Natural killer cell (primary cell): ENCODE measurements around the gene CTNNA3. TPM values are rescaled to one million over a fixed set of nuclear protein-coding genes. Genes with fewer than 3 reads are reported as not detected.

Source experiments
- ATAC-seq, 3 donors: fragments of 150-1000 bp in 2 of 3; fragments of 200-7000 bp in 1 of 3; cut with Tn5 transposase; 1 replicate in 1 of 3; 2 replicates in 2 of 3; pipeline ENCODE4 v1.10.0; 2021; ENCODE audit warnings: mild to moderate bottlenecking in 2 of 3, moderate library complexity in 2 of 3
- DNase-seq, 2 donors: peaks; one replicate each; pipeline versions ENCODE4 v3.0.0 to v3.0.0-alpha.2; 2013 to 2021; ENCODE audit warnings: mixed read lengths in 1 of 2
- H3K27ac ChIP-seq: one replicate; pipeline ENCODE4 v1.5.1; 2013; ENCODE audit warnings: mild to moderate bottlenecking, low read length
- H3K27me3 ChIP-seq: one replicate; pipeline ENCODE4 v1.6.1; 2013; ENCODE audit warnings: low read length; ENCODE audit not compliant: control insufficient read depth, insufficient read depth
- H3K36me3 ChIP-seq: one replicate; pipeline ENCODE4 v1.6.1; 2013; ENCODE audit warnings: low read length; ENCODE audit not compliant: control insufficient read depth, insufficient read depth
- H3K4me1 ChIP-seq: one replicate; pipeline ENCODE4 v1.6.1; 2013; ENCODE audit warnings: low read length; ENCODE audit not compliant: control insufficient read depth, insufficient read depth
- H3K4me3 ChIP-seq: one replicate; pipeline ENCODE4 v1.5.1; 2013; ENCODE audit warnings: low read length
- H3K9me3 ChIP-seq: one replicate; pipeline ENCODE4 v1.6.1; 2013; ENCODE audit warnings: low read length; ENCODE audit not compliant: control insufficient read depth, insufficient read depth
- H3K27ac Mint-ChIP-seq, 2 donors: one replicate each; pipeline ENCODE4 v1.8.0; 2022; ENCODE audit warnings: mild to moderate bottlenecking in 2 of 2, mixed read lengths in 2 of 2, moderate library complexity in 1 of 2
- H3K27me3 Mint-ChIP-seq, 2 donors: one replicate each; pipeline ENCODE4 v1.8.0; 2022; ENCODE audit warnings: low read depth in 2 of 2, mixed read lengths in 2 of 2
- H3K36me3 Mint-ChIP-seq: one replicate; pipeline ENCODE4 v1.8.0; 2022; ENCODE audit warnings: mixed read lengths
- H3K4me1 Mint-ChIP-seq, 2 donors: one replicate each; pipeline ENCODE4 v1.8.0; 2022; ENCODE audit warnings: mixed read lengths in 2 of 2
- H3K4me3 Mint-ChIP-seq: one replicate; pipeline ENCODE4 v1.8.0; 2022; ENCODE audit warnings: mild to moderate bottlenecking, moderate library complexity, mixed read lengths
- H3K9me3 Mint-ChIP-seq, 2 donors: one replicate each; pipeline ENCODE4 v1.8.0; 2022; ENCODE audit warnings: mixed read lengths in 2 of 2
- CTCF ChIP-seq: fragments of 200-600 bp; IDR thresholded peaks from one replicate; pipeline ENCODE4 v1.8.0; 2022; ENCODE audit warnings: antibody characterized with exemption
- WGBS: methylation state at CpG from one replicate; pipeline ENCODE4 v1.1.7; 2013; ENCODE audit warnings: missing lambda C conversion rate; ENCODE audit not compliant: insufficient coverage; 5-methylcytosine and 5-hydroxymethylcytosine counted together
- intact Hi-C: fragments of 100-400 bp; cut with micrococcal nuclease; formaldehyde crosslinking; loops from one replicate; pipeline ENCODE4 v1.14.2; 2022
- total RNA-seq, 4 donors: library from RNA; stranded (reverse); fragments of 120-200 nt in 1 of 4; gene quantifications; one replicate each; pipeline versions ENCODE4 v1.2.3 to v1.2.4, GENCODE V29; 2013 to 2022

Gene CTNNA3
- total RNA-seq, 3 donors from 2014 or later (not counting 1 experiment from before 2014, with no cell fraction given) = not detected

GRCh38 chr10:66455304-66455703 is 1240.7 kb downstream of the CTNNA3 start:
- H3K4me1 Mint-ChIP-seq = no peaks in the 10 kb centered on the region

GRCh38 chr10:66440568-66440967 is 1255.4 kb downstream of the CTNNA3 start:
- H3K27ac ChIP-seq = no peak overlapping the region
- no peaks in the 10 kb centered on the region for H3K27me3 ChIP-seq
- no peaks in the 10 kb centered on the region for H3K27me3 Mint-ChIP-seq
- TF ChIP-seq CTCF = no peak
- H3K36me3 ChIP-seq = no peaks in the 10 kb centered on the region
- H3K4me1 ChIP-seq = no peaks in the 10 kb centered on the region
- DNase-seq = no peak
- ATAC-seq = no peak
- no peak overlapping the region for H3K27ac Mint-ChIP-seq
- no peaks in the 10 kb centered on the region for H3K4me1 Mint-ChIP-seq
- no peak overlapping the region for H3K4me3 Mint-ChIP-seq
- H3K36me3 Mint-ChIP-seq = peaks cover 27% of the 10 kb centered on the region
- peaks cover 5% of the 10 kb centered on the region for H3K9me3 ChIP-seq
- 57% methylated on average over 1 of the region's 1 CpG for WGBS
- peaks cover 19% of the 10 kb centered on the region in 2 donors for H3K9me3 Mint-ChIP-seq
- intact Hi-C loops = no loop called here
- no peak overlapping the region for H3K4me3 ChIP-seq

More at GRCh38 chr10:66455304-66455703, 1240.7 kb downstream of the CTNNA3 start:
- no peaks in the 10 kb centered on the region for H3K4me1 ChIP-seq
- H3K9me3 ChIP-seq = no peaks in the 10 kb centered on the region
- H3K4me3 ChIP-seq = no peak overlapping the region
- intact Hi-C loops = no loop called here
- peaks cover 7% of the 10 kb centered on the region for H3K36me3 Mint-ChIP-seq
- WGBS = 60% methylated on average over 2 of the region's 2 CpGs
- no peaks in the 10 kb centered on the region for H3K27me3 ChIP-seq
- ATAC-seq (no peak), DNase-seq (no peak)
- peaks cover 16 to 22% of the 10 kb centered on the region in 2 donors for H3K9me3 Mint-ChIP-seq
- no peak overlapping the region for H3K27ac ChIP-seq
- H3K36me3 ChIP-seq = no peaks in the 10 kb centered on the region
- H3K4me3 Mint-ChIP-seq = no peak overlapping the region
- no peaks in the 10 kb centered on the region for H3K27me3 Mint-ChIP-seq
- no peak overlapping the region for H3K27ac Mint-ChIP-seq
- no peak for TF ChIP-seq CTCF

- ATAC-seq = no peak
- Histone ChIP-seq H3K9me3 (no peaks in the 10 kb centered on the region), H3K4me3 (no peak overlapping the region), H3K36me3 (no peaks in the 10 kb centered on the region), H3K27ac (no peak overlapping the region), H3K4me1 (no peaks in the 10 kb centered on the region), H3K27me3 (no peaks in the 10 kb centered on the region)
- no peak for DNase-seq
- Mint-ChIP-seq H3K4me1 (no peaks in the 10 kb centered on the region), H3K9me3 (peaks cover 23 to 29% of the 10 kb centered on the region in 2 donors), H3K36me3 (peaks cover 18% of the 10 kb centered on the region), H3K27me3 (no peaks in the 10 kb centered on the region), H3K4me3 (no peak overlapping the region), H3K27ac (no peak overlapping the region)
- TF ChIP-seq CTCF = no peak
- 86% methylated on average over 2 of the region's 2 CpGs for WGBS
- intact Hi-C loops = no loop called here
Measured at GRCh38 chr10:66414943-66415342, 1281.1 kb downstream of the CTNNA3 start.

- Mint-ChIP-seq H3K27me3 (no peaks in the 10 kb centered on the region), H3K4me1 (no peaks in the 10 kb centered on the region), H3K27ac (no peak overlapping the region), H3K36me3 (no peaks in the 10 kb centered on the region), H3K9me3 (peaks cover 9 to 12% of the 10 kb centered on the region in 2 donors), H3K4me3 (no peak overlapping the region)
- Histone ChIP-seq H3K27ac (no peak overlapping the region), H3K27me3 (no peaks in the 10 kb centered on the region), H3K9me3 (no peaks in the 10 kb centered on the region), H3K4me1 (no peaks in the 10 kb centered on the region), H3K36me3 (no peaks in the 10 kb centered on the region), H3K4me3 (no peak overlapping the region)
- ATAC-seq (no peak), DNase-seq (no peak)
- intact Hi-C loops = no loop called here
- TF ChIP-seq CTCF = no peak
Measured at GRCh38 chr10:66405566-66405965, 1290.4 kb downstream of the CTNNA3 start.
